HG03439 (cell line): ENCODE data around the gene DOHH.
A peak's percentile ranks its signal among the peaks of the same experiment; 100 is the strongest.
"Not testable (repeated sequence)": the region's sequence is repeated elsewhere in the genome, so short reads cannot be mapped to it uniquely, and the experiment has no call there.

Source experiments
- ATAC-seq: cut with Tn5 transposase; IDR thresholded peaks from one replicate; pipeline ENCODE4 v1.9.1; 2021; ENCODE audit warnings: mild to moderate bottlenecking, moderate library complexity; ENCODE audit not compliant: unreplicated experiment

DOHH gene

GRCh38 chr19:3520166-3521103 is 20.0 kb upstream of the DOHH start:
- ATAC-seq: no peak

DNA sequence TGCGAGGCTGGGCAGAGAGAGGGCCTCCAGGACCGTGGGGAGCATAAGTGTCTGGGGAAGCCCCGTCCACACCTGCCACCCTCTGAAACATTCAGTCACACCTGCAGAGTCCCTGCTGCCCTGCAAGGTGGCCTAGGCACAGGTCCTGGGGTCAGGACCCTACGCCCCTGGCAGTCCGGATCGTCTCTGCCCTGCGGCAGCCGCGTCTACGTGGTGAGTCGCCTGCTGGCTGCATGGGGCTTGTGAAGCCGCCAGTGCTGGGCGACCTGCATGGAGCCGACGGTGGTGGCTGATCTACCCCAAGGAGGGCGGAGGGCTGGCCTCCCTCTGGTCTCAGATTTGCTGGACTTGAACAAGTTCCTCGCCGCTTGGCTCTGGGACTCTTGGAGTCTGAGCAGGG is 18.7 kb upstream of the DOHH start:
- ATAC-seq: no peak

DNA sequence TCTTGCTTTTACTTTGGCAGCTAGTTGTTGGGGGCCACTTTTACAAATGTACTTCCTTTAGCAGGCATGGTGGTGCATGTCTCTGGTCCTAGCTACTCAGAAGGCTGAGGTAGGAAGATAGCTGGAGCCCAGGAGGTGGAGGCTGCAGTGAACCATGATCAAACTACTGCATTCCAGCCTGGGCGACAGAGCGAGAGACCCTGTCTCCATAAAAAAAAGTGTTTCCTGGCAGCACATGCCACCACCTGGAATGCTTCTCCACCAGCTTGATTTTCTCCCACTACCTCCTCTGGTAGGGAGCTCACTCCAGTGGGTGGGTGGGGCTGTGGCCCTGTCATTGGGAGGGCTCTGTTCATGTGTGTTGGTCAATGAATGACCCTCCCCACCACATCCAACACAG is 18.2 kb upstream of the DOHH start:
- no peak for ATAC-seq

- no peak for ATAC-seq
Observed at GRCh38 chr19:3518255-3518654, 17.8 kb upstream of the DOHH start.

GRCh38 chr19:3517638-3518037 is 17.2 kb upstream of the DOHH start:
- no peak for ATAC-seq

DNA sequence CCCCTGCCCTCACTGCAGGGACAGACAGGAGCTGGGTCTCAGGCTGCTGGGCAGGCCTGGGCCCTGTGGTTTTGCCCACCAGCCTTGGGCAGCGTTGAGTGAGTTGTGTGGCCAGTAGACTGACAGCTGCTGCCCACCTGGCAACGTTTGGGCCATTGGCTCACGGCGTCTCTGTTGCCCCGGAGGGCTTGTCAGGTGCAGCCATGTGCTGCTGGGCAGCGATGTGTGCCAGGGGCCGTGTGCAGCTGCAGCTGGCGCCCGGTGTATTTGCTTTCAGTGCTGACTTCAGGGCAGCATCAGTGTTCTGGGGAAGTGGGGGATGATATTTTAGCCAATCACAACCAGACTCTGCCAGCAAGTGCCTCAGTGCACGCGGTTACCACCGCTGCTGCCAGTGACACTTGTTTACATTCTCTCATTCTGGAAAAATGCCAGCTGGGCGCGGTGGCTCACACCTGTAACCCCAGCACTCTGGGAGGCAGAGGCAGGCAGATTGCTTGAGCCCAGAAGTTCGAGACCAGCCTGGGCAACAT is 16.3 kb upstream of the DOHH start:
- ATAC-seq: no peak

DNA sequence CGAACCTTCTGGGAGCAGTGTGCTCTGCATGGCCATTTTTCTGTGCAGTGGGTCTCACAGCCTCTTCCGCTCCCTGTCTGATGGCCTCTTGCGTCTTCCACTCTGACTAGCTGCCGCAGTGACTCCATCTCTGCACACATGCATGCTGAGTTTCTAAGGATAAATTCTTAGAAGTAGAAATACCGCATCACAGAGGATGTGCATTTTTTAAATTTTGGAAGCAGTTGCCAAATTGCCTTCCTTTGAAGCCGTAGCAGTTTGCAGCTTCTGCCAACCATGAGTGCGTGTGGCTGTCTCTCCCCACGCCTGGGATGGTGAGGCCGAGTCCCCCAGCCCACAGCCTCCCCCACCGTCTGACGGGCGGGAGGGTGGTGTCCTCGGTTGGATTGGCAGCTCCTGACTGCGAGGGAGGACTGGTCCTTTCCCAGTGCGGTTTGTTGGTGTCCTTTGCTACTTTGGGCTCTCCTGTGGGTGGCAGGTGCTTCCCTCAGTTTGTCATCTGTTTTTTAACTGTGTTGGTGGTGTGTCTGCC is 15.5 kb upstream of the DOHH start:
- ATAC-seq: no peak

DNA sequence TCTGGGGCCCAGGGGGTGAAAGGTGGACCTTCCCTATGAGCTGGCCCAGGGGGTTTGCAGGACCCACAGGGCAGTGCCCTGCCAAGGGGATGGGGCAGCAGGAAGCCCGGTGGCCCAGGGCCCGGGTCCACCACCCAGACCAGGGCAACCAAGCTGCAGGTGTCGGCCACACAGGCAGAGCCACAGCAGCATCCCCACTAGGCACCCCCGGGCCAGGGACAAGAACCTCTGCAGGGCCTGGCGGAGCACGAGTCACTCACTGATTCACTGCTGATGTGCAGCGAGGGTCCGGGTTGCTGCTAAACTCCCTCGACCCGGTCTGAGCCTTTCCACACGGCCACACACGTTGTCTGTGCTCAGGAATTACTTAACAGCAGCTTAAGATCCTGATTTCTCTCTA is 14.5 kb upstream of the DOHH start:
- no peak for ATAC-seq

DNA sequence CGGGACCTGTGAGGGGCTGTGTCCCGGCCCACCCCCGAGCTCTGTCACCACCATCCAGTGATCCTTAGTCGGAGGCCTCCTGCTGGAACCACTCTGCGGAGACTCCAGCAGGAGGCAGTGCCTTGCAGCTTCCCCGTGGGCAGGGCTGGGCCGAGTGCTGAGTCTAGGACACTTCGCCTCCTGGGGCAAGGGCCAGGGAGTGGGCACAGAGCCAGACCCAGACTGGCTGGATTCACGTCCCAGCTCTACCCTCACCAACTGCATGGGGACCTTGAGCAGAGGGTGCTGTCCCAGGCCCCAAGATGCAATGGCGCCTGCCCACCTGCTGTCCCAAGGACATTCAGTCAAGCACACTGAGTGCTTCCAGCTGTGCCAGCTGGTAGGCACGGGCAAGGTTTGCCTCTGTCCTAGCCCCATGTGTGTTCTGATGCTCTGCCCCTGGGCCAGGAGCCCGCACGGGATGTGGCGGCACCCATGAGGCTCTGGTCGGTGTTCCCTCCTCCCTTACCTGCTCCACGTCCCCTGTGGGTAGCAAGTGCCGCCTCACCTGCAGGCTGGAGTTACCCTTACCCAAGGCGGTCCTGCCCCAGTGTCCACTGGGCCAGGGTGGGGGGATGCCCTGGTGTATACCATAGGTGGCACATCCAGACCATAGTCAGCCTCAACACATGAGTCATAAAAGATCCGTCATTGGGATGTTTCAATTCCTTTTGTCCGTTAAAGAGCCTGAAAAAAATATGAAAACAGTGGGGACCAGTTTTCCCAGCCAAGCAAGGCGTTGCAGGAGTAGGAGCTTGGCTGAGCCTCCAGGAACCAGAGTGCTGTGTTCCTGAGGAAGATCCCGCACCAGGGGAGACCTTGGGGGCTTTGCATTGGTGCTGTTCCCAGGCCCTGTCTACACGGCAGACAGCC is 13.0 kb upstream of the DOHH start:
- ATAC-seq: no peak

- no peak for ATAC-seq
Observed at GRCh38 chr19:3512562-3513228, 12.2 kb upstream of the DOHH start.

DNA sequence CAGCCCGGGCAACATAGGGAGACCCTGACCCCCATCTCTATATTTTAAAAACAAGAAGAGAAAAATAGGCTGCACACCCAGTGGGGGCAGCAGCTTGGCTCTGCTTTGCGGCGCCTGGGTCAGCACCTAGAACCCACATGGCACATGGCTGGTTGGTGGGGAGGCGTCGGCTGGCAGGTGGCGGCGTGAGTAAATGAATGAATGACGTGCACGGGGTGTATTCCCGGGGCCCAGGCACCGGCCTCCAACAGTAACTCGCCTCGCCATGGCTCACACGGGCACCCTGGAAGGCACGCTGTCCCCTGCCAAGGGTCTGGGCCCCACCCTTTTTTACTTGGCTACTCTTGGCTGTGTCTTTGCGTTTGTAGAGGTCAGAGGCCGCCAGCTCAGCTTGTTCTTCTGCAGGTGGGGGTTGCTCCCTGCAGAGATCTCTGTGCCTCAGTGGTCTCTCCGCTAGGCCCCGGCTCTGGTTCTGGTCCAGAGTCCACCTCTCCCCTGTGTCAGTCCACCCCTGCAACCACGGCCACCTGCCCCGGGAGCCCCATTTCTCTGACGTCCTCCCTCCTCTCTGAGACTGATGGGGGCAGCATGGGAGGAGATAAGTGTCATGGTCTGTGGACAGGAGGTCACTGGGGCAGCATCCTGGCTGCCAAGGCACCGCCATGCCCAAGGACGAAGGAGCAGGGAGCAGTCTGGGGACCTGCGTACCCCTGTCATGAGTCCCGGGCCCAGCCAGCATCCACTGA is 11.2 kb upstream of the DOHH start:
- ATAC-seq: no peak

GRCh38 chr19:3510727-3511126 is 10.3 kb upstream of the DOHH start:
- no peak for ATAC-seq

DNA sequence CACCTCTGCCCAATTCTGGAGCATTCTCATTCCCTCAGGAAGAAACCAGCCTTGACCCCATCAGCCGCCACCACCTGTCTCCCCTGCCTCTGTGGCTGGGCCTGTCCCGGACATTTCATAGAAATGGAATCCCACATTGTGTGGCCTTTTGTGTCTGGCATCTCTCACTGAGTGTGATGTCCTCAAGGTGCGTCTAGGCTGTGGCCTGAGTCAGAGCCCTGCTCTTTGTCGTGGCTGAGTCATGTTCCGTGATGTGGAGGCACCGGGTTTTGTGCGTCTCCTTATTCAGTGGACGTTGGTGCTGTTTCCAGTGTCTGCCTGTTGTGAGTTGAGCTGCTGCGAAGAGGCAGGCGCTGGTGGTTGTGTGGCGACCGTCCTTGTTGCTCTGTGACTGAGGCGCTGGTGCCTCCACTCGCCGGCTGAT is 9.1 kb upstream of the DOHH start:
- no peak for ATAC-seq

DNA sequence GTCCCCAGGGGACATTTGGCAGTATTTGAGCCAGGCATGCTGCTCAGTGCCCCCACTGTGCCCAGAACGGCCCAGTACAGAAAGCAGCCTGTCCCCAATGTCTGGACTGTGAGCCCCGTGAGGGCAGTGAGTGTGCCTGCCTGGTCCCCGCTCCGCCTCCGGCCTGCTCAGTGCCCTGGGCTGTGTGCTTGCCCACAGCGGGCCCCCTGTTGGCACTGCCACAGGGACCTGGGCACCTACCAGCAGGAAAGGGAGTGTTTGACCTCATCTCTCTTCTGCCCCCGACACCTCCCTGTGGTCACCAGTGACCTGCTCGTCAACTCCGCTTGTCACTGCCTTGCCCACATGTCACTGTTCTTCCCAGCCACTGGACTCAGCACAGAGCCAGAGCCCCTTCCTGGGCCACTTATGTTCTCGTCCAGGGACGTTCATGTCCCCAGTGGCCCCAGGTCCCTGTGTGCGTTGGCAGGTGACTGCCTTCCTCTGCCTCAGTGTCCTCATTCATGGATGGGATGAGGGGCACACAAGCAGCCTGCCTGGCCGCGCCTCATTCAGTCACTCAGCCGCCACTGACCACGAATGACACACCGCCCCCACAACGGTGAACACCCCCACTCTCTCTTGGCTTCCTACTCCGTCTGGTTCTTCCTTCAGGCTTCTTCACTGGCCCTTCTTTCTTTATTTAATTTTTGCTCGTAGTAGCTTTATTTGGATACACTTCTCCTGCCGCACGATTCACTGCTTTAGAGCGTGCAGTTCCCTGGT is 8.5 kb upstream of the DOHH start:
- no peak for ATAC-seq

DNA sequence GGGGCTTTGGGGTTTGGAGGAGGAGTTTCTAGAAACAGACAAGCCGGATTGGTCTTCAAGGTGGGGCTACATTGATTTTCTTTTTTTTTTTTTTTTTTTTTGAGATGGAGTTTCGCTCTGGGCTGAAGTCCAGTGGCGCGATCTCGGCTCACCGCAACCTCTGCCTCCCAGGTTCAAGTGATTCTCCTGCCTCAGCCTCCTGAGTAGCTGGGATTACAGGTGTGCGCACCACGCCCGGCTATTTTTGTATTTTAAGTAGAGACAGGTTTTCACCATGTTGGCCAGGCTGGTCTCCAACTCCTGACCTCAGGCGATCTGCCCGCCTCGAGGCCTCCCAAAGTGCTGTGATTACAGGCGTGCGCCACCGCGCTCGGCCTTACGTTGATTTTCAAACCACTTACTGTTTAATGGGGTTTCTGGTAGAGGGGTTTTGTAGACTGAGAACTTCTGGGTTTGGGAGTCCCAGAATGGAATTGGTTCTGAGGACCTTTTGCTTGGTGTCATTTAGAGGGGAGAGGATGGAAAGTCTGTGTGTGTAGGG is 7.7 kb upstream of the DOHH start:
- not testable (repeated sequence) for ATAC-seq

GRCh38 chr19:3507371-3508120 is 7.1 kb upstream of the DOHH start:
- no peak for ATAC-seq

- peak; percentile 8 for ATAC-seq
Observed at GRCh38 chr19:3506384-3507340, 6.2 kb upstream of the DOHH start.
